Panc1 (cell line): Measurements from ENCODE around the gene ZNF549.

Experiments used
- POLR2AphosphoS5 ChIP-seq: IDR thresholded peaks from 2 replicates; pipeline ENCODE4 v1.6.1; 2012; ENCODE audit warnings: mild to moderate bottlenecking, low read depth, low read length, moderate library complexity
- SIN3A ChIP-seq: IDR thresholded peaks from 2 replicates; pipeline ENCODE4 v1.6.1; 2012; ENCODE audit warnings: low read depth, mild to moderate bottlenecking, low read length, moderate library complexity, borderline replicate concordance; ENCODE audit not compliant: insufficient read depth
- TCF7L2 ChIP-seq: IDR thresholded peaks from 2 replicates; pipeline ENCODE4 v1.6.1; 2011; ENCODE audit warnings: mild to moderate bottlenecking, low read depth, low read length, inconsistent platforms
- TF ChIP-seq, protein P1 (sequence below): fragments of 450-650 bp; IDR thresholded peaks from 2 replicates; pipeline ENCODE4 v1.5.1; 2017; ENCODE audit warnings: mild to moderate bottlenecking
- TF ChIP-seq, protein P2 (sequence below), 2 experiments: IDR thresholded peaks; 2 replicates each; pipeline ENCODE4 v1.6.1; 2011 to 2012; ENCODE audit warnings: low read depth in 2 of 2, control low read depth in 1 of 2, low read length in 1 of 2, mild to moderate bottlenecking in 1 of 2, moderate library complexity in 1 of 2; ENCODE audit not compliant: insufficient read depth in 1 of 2

DNA sequence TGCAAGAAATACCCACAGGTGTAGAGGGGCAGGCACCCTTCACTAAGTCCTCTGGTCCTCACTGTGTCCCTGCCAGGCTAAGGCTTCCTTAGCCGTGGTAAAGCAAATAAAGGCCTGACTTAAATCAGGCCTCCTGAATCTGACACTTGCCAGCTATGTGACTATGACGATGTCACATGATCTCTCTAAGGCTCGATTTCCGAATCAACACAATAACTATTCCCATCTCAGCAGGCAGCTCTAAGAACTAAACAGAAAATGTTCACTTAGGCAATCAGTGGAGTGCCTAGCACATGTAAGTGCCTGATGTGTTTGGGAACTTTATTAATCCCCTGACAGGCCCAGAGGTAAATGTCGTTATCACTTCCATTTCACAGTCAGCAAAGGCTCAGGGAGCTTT, 30.5 kb downstream of the ZNF549 start:
- TF ChIP-seq, protein P1, sequence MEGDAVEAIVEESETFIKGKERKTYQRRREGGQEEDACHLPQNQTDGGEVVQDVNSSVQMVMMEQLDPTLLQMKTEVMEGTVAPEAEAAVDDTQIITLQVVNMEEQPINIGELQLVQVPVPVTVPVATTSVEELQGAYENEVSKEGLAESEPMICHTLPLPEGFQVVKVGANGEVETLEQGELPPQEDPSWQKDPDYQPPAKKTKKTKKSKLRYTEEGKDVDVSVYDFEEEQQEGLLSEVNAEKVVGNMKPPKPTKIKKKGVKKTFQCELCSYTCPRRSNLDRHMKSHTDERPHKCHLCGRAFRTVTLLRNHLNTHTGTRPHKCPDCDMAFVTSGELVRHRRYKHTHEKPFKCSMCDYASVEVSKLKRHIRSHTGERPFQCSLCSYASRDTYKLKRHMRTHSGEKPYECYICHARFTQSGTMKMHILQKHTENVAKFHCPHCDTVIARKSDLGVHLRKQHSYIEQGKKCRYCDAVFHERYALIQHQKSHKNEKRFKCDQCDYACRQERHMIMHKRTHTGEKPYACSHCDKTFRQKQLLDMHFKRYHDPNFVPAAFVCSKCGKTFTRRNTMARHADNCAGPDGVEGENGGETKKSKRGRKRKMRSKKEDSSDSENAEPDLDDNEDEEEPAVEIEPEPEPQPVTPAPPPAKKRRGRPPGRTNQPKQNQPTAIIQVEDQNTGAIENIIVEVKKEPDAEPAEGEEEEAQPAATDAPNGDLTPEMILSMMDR = no peak
- TF ChIP-seq POLR2AphosphoS5 (no peak), SIN3A (no peak), TCF7L2 (no peak)
- TF ChIP-seq, protein P2, sequence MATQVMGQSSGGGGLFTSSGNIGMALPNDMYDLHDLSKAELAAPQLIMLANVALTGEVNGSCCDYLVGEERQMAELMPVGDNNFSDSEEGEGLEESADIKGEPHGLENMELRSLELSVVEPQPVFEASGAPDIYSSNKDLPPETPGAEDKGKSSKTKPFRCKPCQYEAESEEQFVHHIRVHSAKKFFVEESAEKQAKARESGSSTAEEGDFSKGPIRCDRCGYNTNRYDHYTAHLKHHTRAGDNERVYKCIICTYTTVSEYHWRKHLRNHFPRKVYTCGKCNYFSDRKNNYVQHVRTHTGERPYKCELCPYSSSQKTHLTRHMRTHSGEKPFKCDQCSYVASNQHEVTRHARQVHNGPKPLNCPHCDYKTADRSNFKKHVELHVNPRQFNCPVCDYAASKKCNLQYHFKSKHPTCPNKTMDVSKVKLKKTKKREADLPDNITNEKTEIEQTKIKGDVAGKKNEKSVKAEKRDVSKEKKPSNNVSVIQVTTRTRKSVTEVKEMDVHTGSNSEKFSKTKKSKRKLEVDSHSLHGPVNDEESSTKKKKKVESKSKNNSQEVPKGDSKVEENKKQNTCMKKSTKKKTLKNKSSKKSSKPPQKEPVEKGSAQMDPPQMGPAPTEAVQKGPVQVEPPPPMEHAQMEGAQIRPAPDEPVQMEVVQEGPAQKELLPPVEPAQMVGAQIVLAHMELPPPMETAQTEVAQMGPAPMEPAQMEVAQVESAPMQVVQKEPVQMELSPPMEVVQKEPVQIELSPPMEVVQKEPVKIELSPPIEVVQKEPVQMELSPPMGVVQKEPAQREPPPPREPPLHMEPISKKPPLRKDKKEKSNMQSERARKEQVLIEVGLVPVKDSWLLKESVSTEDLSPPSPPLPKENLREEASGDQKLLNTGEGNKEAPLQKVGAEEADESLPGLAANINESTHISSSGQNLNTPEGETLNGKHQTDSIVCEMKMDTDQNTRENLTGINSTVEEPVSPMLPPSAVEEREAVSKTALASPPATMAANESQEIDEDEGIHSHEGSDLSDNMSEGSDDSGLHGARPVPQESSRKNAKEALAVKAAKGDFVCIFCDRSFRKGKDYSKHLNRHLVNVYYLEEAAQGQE (IDR thresholded peaks at IDR 0.05; ENCODE audit: insufficient read depth in 1 of 2, low read depth in 2 of 2, low read length in 1 of 2) = no peak
